GM23338 (cell line): ENCODE results near the gene NDEL1. TPM values are rescaled to one million over a fixed set of nuclear protein-coding genes. Genes with fewer than 3 reads are reported as not detected.

Experiments
- ATAC-seq: fragments of 200-7000 bp; cut with Tn5 transposase; 3 replicates; pipeline ENCODE4 v1.9.1; 2020
- DNase-seq: peaks from one replicate; pipeline ENCODE4 v3.0.0-alpha.2; 2015; ENCODE audit warnings: low spot score
- H2AFZ ChIP-seq: fragments of 200-600 bp; sonication (generic); 2 replicates; pipeline ENCODE4 v1.8.0; 2016; ENCODE audit warnings: antibody characterized with exemption, mild to moderate bottlenecking, moderate library complexity
- H3F3A ChIP-seq: fragments of 200-600 bp; sonication (generic); replicated peaks from 2 replicates; pipeline ENCODE4 v1.8.0; 2017; ENCODE audit warnings: antibody characterized with exemption, mixed run types, low read depth
- H3K27ac ChIP-seq: fragments of 200-600 bp; sonication (generic); 2 replicates; pipeline ENCODE4 v1.6.1; 2016; ENCODE audit warnings: low read depth
- H3K27me3 ChIP-seq: fragments of 200-600 bp; sonication (generic); 2 replicates; pipeline ENCODE4 v1.8.0; 2016; ENCODE audit warnings: mild to moderate bottlenecking, mixed run types, moderate library complexity; ENCODE audit not compliant: insufficient read depth
- H3K36me3 ChIP-seq: fragments of 200-600 bp; sonication (generic); 2 replicates; pipeline ENCODE4 v1.8.0; 2016; ENCODE audit warnings: mild to moderate bottlenecking; ENCODE audit not compliant: insufficient read depth
- H3K4me1 ChIP-seq: fragments of 200-600 bp; sonication (generic); 2 replicates; pipeline ENCODE4 v1.8.0; 2016; ENCODE audit warnings: mild to moderate bottlenecking, moderate library complexity; ENCODE audit not compliant: insufficient read depth
- H3K4me2 ChIP-seq: fragments of 200-600 bp; sonication (generic); 2 replicates; pipeline ENCODE4 v1.7.1; 2017; ENCODE audit warnings: mixed run types
- H3K4me3 ChIP-seq: fragments of 200-600 bp; sonication (generic); 2 replicates; pipeline ENCODE4 v1.6.1; 2016; ENCODE audit warnings: mixed run types
- H3K79me2 ChIP-seq: fragments of 200-600 bp; sonication (generic); replicated peaks from 2 replicates; pipeline ENCODE4 v1.8.0; 2017; ENCODE audit warnings: mild to moderate bottlenecking; ENCODE audit not compliant: insufficient read depth
- H3K9me2 ChIP-seq: fragments of 200-600 bp; sonication (generic); 2 replicates; pipeline ENCODE4 v1.8.0; 2017; ENCODE audit not compliant: insufficient read depth
- H4K20me1 ChIP-seq: fragments of 200-600 bp; sonication (generic); replicated peaks from 2 replicates; pipeline ENCODE4 v1.8.0; 2017; ENCODE audit warnings: mild to moderate bottlenecking; ENCODE audit not compliant: insufficient read depth
- H3K27ac Mint-ChIP-seq: 2 replicates; pipeline ENCODE4 v1.8.0; 2020; ENCODE audit warnings: inconsistent platforms, mild to moderate bottlenecking, moderate library complexity, mixed read lengths
- H3K27me3 Mint-ChIP-seq: 3 replicates; pipeline ENCODE4 v1.8.0; 2022; ENCODE audit warnings: low read depth, mild to moderate bottlenecking, moderate library complexity, mixed read lengths, inconsistent platforms; ENCODE audit not compliant: insufficient read depth, poor library complexity
- H3K36me3 Mint-ChIP-seq: 3 replicates; pipeline ENCODE4 v1.8.0; 2021; ENCODE audit warnings: low read depth, mild to moderate bottlenecking, inconsistent platforms, moderate library complexity, mixed read lengths
- H3K4me1 Mint-ChIP-seq: 3 replicates; pipeline ENCODE4 v1.8.0; 2020; ENCODE audit warnings: mild to moderate bottlenecking, inconsistent platforms, mixed read lengths
- H3K4me3 Mint-ChIP-seq: 3 replicates; pipeline ENCODE4 v1.8.0; 2021; ENCODE audit warnings: moderate library complexity, mild to moderate bottlenecking, inconsistent platforms, mixed read lengths
- H3K9me3 Mint-ChIP-seq: 3 replicates; pipeline ENCODE4 v1.8.0; 2020; ENCODE audit warnings: moderate library complexity, mild to moderate bottlenecking, inconsistent platforms, mixed read lengths
- CTCF ChIP-seq, 2 experiments: fragments of 200-600 bp in 1 of 2; sonication (generic) in 1 of 2; conservative IDR thresholded peaks; 2 replicates each; pipeline versions ENCODE4 v1.5.1 to v1.6.1; 2016 to 2017; ENCODE audit warnings: antibody characterized with exemption in 2 of 2, low read depth in 2 of 2, mild to moderate bottlenecking in 2 of 2, moderate library complexity in 1 of 2
- EZH2 ChIP-seq: fragments of 200-600 bp; sonication (generic); IDR thresholded peaks from one replicate; pipeline ENCODE4 v1.8.0; 2017; ENCODE audit warnings: antibody characterized with exemption, mild to moderate bottlenecking, low read depth; ENCODE audit not compliant: unreplicated experiment
- EZH2phosphoT487 ChIP-seq: fragments of 200-600 bp; sonication (generic); IDR thresholded peaks from one replicate; pipeline ENCODE4 v1.8.1; 2018; ENCODE audit warnings: antibody characterized with exemption; ENCODE audit not compliant: unreplicated experiment
- JUNB ChIP-seq: IDR thresholded peaks from one replicate; pipeline ENCODE4 v1.6.1; 2016; ENCODE audit warnings: antibody characterized with exemption; ENCODE audit not compliant: unreplicated experiment
- REST ChIP-seq: IDR thresholded peaks from one replicate; pipeline ENCODE4 v1.6.1; 2018; ENCODE audit warnings: antibody characterized with exemption; ENCODE audit not compliant: unreplicated experiment
- STAT1 ChIP-seq: IDR thresholded peaks from one replicate; pipeline ENCODE4 v1.6.1; 2016; ENCODE audit warnings: antibody characterized with exemption; ENCODE audit not compliant: unreplicated experiment
- ZNF114 ChIP-seq: fragments of 250-450 bp; sonication (Bioruptor Pico); IDR thresholded peaks from 2 replicates; pipeline ENCODE4 v1.5.0; 2020; ENCODE audit warnings: mild to moderate bottlenecking, moderate library complexity
- ZNF462 ChIP-seq: fragments of 250-450 bp; sonication (Bioruptor Pico); IDR thresholded peaks from 2 replicates; pipeline ENCODE4 v1.5.0; 2020; ENCODE audit warnings: mild to moderate bottlenecking, moderate library complexity
- polyA plus RNA-seq: library from polyadenylated mRNA; unstranded; fragments of >200 nt; fragmentation: Nextera tagmentation; extraction: Ambion mirVana; gene quantifications from 2 replicates; pipeline ENCODE4 v1.2.1, GENCODE V29; 2016
- total RNA-seq: library from RNA; depleted of rRNA; stranded (reverse); fragments of >200 nt; shearing (Covaris generic); gene quantifications from 2 replicates; pipeline ENCODE4 v1.2.3, GENCODE V29; 2014

The NDEL1 gene
- total and polyA plus RNA-seq, 2 experiments from 2014 or later, result 21.2 to 26.0 TPM

GRCh38 chr17:8467527-8467926 lies 31.8 kb downstream of the NDEL1 start (continued):
- TF ChIP-seq CTCF (conservative IDR thresholded peaks at IDR 0.05; ENCODE audit: low read depth in 2 of 2) (no peak), EZH2 (no peak), STAT1 (no peak)

- no peak overlapping the region for H3K4me2 ChIP-seq
- H4K20me1 ChIP-seq, result peaks cover 8% of the 10 kb centered on the region
- Mint-ChIP-seq H3K27ac (no peak overlapping the region), H3K4me3 (no peak overlapping the region), H3K36me3 (peaks cover 19% of the 10 kb centered on the region), H3K9me3 (no peaks in the 10 kb centered on the region; the same call in 2 of the 3 replicates), H3K27me3 (peaks cover 2% of the 10 kb centered on the region), H3K4me1 (peaks cover 7% of the 10 kb centered on the region; the same call in 2 of the 3 replicates)
- H3K36me3 ChIP-seq, result no peaks in the 10 kb centered on the region
- DNase-seq (no peak), ATAC-seq (no peak)
- no peaks in the 10 kb centered on the region for H3K27me3 ChIP-seq
- TF ChIP-seq ZNF462 (no peak), EZH2 (no peak), STAT1 (no peak), EZH2phosphoT487 (no peak), CTCF (conservative IDR thresholded peaks at IDR 0.05; ENCODE audit: low read depth in 2 of 2) (no peak), JUNB (no peak), ZNF114 (CRISPR knock-in tag) (no peak), REST (no peak)
- H3K4me3 ChIP-seq, result no peak overlapping the region
- H3F3A ChIP-seq, result peaks cover 10% of the 10 kb centered on the region; the same call in 1 of the 2 replicates
- no peak overlapping the region for H2AFZ ChIP-seq
- peaks cover 6% of the 10 kb centered on the region; the same call in 1 of the 2 replicates for H3K4me1 ChIP-seq
- no peaks in the 10 kb centered on the region for H3K9me2 ChIP-seq
- no peaks in the 10 kb centered on the region for H3K79me2 ChIP-seq
- no peak overlapping the region for H3K27ac ChIP-seq
These were observed 32.4 kb downstream of the NDEL1 start for GRCh38 chr17:8468127-8468526.
